IMR-90 (cell line): Measurements from ENCODE around the gene GALM. TPM values are rescaled to one million over a fixed set of nuclear protein-coding genes. Genes with fewer than 3 reads are reported as not detected.

Source experiments
- ATAC-seq: fragments of 200-7000 bp; cut with Tn5 transposase; 2 replicates; pipeline ENCODE4 v1.9.1; 2020; ENCODE audit warnings: low read depth, mild to moderate bottlenecking, moderate library complexity
- BruUV-seq: library from RNA; stranded (reverse); fragments of 400-500 nt; replicated peaks from 2 replicates; lab custom pipeline; 2021; lab: Mats Ljungman, UMichigan
- CTCF ChIA-PET: fragments of 300-600 bp; formaldehyde crosslinking; extraction: SDS; loops from one replicate; lab custom pipeline; 2021; ENCODE audit warnings: antibody characterized with exemption; lab: Yijun Ruan, JAX
- POLR2A ChIA-PET: fragments of 300-600 bp; sonication (Branson Sonifier 250); formaldehyde crosslinking; loops from one replicate; lab custom pipeline; 2022; ENCODE audit warnings: antibody characterized with exemption; ENCODE audit not compliant: unreplicated experiment; lab: Charles Lee
- DNase-seq: peaks from one replicate; pipeline ENCODE4 v3.0.0; 2013
- H2AFZ ChIP-seq: replicated peaks from 2 replicates; pipeline ENCODE3; 2013; ENCODE audit warnings: low read length, mild to moderate bottlenecking; ENCODE audit not compliant: poor library complexity
- H2AK5ac ChIP-seq: 2 replicates; pipeline ENCODE4 v1.6.1; 2013; ENCODE audit warnings: low read depth, low read length, inconsistent platforms
- H2AK9ac ChIP-seq: replicated peaks from 2 replicates; pipeline ENCODE3; 2013; ENCODE audit warnings: mild to moderate bottlenecking, low read depth, low read length, moderate library complexity; ENCODE audit not compliant: poor library complexity
- H2BK120ac ChIP-seq: 2 replicates; pipeline ENCODE4 v1.6.1; 2013; ENCODE audit warnings: low read depth, low read length, inconsistent platforms
- H2BK15ac ChIP-seq: 3 replicates; pipeline ENCODE4 v1.6.1; 2013; ENCODE audit warnings: low read depth, low read length, inconsistent platforms
- H2BK20ac ChIP-seq: 2 replicates; pipeline ENCODE4 v1.6.1; 2013; ENCODE audit warnings: low read depth, mild to moderate bottlenecking, inconsistent platforms, low read length, moderate library complexity
- H2BK5ac ChIP-seq: 2 replicates; pipeline ENCODE4 v1.6.1; 2013; ENCODE audit warnings: mild to moderate bottlenecking, low read depth, low read length, inconsistent platforms; ENCODE audit not compliant: poor library complexity, severe bottlenecking
- H3K14ac ChIP-seq: replicated peaks from 2 replicates; pipeline ENCODE4 v1.6.1; 2013; ENCODE audit warnings: low read depth, low read length, inconsistent platforms
- H3K18ac ChIP-seq: 2 replicates; pipeline ENCODE4 v1.6.1; 2013; ENCODE audit warnings: low read depth, low read length, control low read depth
- H3K23ac ChIP-seq: 2 replicates; pipeline ENCODE4 v1.6.1; 2013; ENCODE audit warnings: low read depth, low read length, inconsistent platforms
- H3K27ac ChIP-seq: 2 replicates; pipeline ENCODE4 v1.5.1; 2013; ENCODE audit warnings: mild to moderate bottlenecking, control low read depth, low read length; ENCODE audit not compliant: insufficient read depth
- H3K27me3 ChIP-seq: 2 replicates; pipeline ENCODE4 v1.6.1; 2013; ENCODE audit warnings: low read length; ENCODE audit not compliant: control insufficient read depth, insufficient read depth
- H3K36me3 ChIP-seq: 2 replicates; pipeline ENCODE4 v1.6.1; 2013; ENCODE audit warnings: low read length, mixed read lengths; ENCODE audit not compliant: control insufficient read depth, insufficient read depth
- H3K4ac ChIP-seq: 2 replicates; pipeline ENCODE4 v1.6.1; 2013; ENCODE audit warnings: low read depth, low read length, inconsistent platforms
- H3K4me1 ChIP-seq: 2 replicates; pipeline ENCODE4 v1.6.1; 2013; ENCODE audit warnings: low read length, mixed read lengths; ENCODE audit not compliant: control insufficient read depth, insufficient read depth
- H3K4me2 ChIP-seq: 2 replicates; pipeline ENCODE4 v1.6.1; 2013; ENCODE audit warnings: low read depth, mild to moderate bottlenecking, control low read depth, low read length, moderate library complexity
- H3K4me3 ChIP-seq: 2 replicates; pipeline ENCODE4 v1.5.1; 2013; ENCODE audit warnings: low read depth, mild to moderate bottlenecking, control low read depth, low read length, moderate library complexity; ENCODE audit not compliant: insufficient read depth
- H3K56ac ChIP-seq: 2 replicates; pipeline ENCODE4 v1.6.1; 2013; ENCODE audit warnings: low read length, inconsistent platforms; ENCODE audit not compliant: insufficient read depth; ENCODE audit errors: extremely low read depth
- H3K79me1 ChIP-seq, 2 experiments: 2 replicates each; pipeline ENCODE4 v1.6.1; 2013; ENCODE audit warnings: low read length in 2 of 2, inconsistent platforms in 1 of 2, low read depth in 1 of 2
- H3K9ac ChIP-seq: 2 replicates; pipeline ENCODE4 v1.6.1; 2013; ENCODE audit warnings: low read depth, low read length, control low read depth
- H3K9me1 ChIP-seq: 2 replicates; pipeline ENCODE4 v1.6.1; 2013; ENCODE audit warnings: low read length, inconsistent platforms; ENCODE audit not compliant: insufficient read depth
- H3K9me3 ChIP-seq: 2 replicates; pipeline ENCODE4 v1.6.1; 2013; ENCODE audit warnings: low read length; ENCODE audit not compliant: control insufficient read depth, insufficient read depth
- H4K20me1 ChIP-seq: 2 replicates; pipeline ENCODE4 v1.6.1; 2013; ENCODE audit warnings: low read length, inconsistent platforms; ENCODE audit not compliant: insufficient read depth
- H4K5ac ChIP-seq: 2 replicates; pipeline ENCODE4 v1.6.1; 2013; ENCODE audit warnings: mild to moderate bottlenecking, low read depth, low read length, control low read depth
- H4K8ac ChIP-seq, 2 experiments: 2 replicates each; pipeline ENCODE4 v1.6.1; 2013; ENCODE audit warnings: low read depth in 2 of 2, low read length in 2 of 2, control low read depth in 1 of 2, inconsistent platforms in 1 of 2
- H4K91ac ChIP-seq: 2 replicates; pipeline ENCODE4 v1.6.1; 2013; ENCODE audit warnings: low read depth, low read length, inconsistent platforms; ENCODE audit not compliant: insufficient read depth
- CEBPB ChIP-seq: IDR thresholded peaks from 2 replicates; pipeline ENCODE4 v1.6.1; 2012; ENCODE audit warnings: low read depth, low read length, improper control_type of control experiment
- CHD1 ChIP-seq: IDR thresholded peaks from 2 replicates; pipeline ENCODE4 v1.6.1; 2012; ENCODE audit warnings: low read depth, low read length, improper control_type of control experiment
- ELK1 ChIP-seq: fragments of 150-350 bp; IDR thresholded peaks from 2 replicates; pipeline ENCODE4 v1.6.1; 2016; ENCODE audit warnings: low read depth, mild to moderate bottlenecking, low read length, moderate library complexity, borderline replicate concordance
- FOS ChIP-seq: fragments of 150-350 bp; IDR thresholded peaks from 2 replicates; pipeline ENCODE4 v1.6.1; 2016; ENCODE audit warnings: low read depth, low read length
- MXI1 ChIP-seq: IDR thresholded peaks from 2 replicates; pipeline ENCODE4 v1.6.1; 2012; ENCODE audit warnings: low read depth, mild to moderate bottlenecking, low read length, moderate library complexity, borderline replicate concordance
- SMC3 ChIP-seq: fragments of 150-350 bp; IDR thresholded peaks from 2 replicates; pipeline ENCODE4 v1.6.1; 2016; ENCODE audit warnings: low read depth, mild to moderate bottlenecking, antibody characterized with exemption, low read length, moderate library complexity
- WGBS, 2 experiments: methylation state at CpG; one replicate each; pipeline versions ENCODE4 v1.1.5 to v1.1.7; 2013; ENCODE audit warnings: missing lambda C conversion rate in 2 of 2; ENCODE audit not compliant: insufficient read length in 1 of 2; ENCODE audit errors: extremely low coverage in 2 of 2; 5-methylcytosine and 5-hydroxymethylcytosine counted together
- dilution Hi-C: fragments of 300-500 bp; cut with HindIII; formaldehyde crosslinking; loops from one replicate; pipeline ENCODE4 v1.14.3; 2018; ENCODE audit warnings: low sequenced_read_pairs; ENCODE audit not compliant: unreplicated experiment
- in situ Hi-C: fragments of 300-500 bp; cut with MboI; formaldehyde crosslinking; loops from 3 replicates; pipeline ENCODE4 v1.14.3; 2019; ENCODE audit warnings: low sequenced_read_pairs, inconsistent platforms, mixed read lengths
- intact Hi-C: fragments of 100-400 bp; cut with micrococcal nuclease; formaldehyde crosslinking; loops from 2 replicates; pipeline ENCODE4 v1.10.0; 2022
- polyA plus RNA-seq, 3 experiments: library from polyadenylated mRNA; depleted of rRNA; stranded (reverse); fragments of >200 nt; gene quantifications; 2 replicates each; pipeline ENCODE4 v1.2.3, GENCODE V29; 2012; ENCODE audit warnings: low replicate concordance in 1 of 3
- total RNA-seq: library from RNA; depleted of rRNA; stranded (reverse); fragments of >200 nt; gene quantifications from 2 replicates; pipeline ENCODE4 v1.2.3, GENCODE V29; 2012
- TF ChIP-seq, protein P1 (sequence below): fragments of 150-350 bp; IDR thresholded peaks from 2 replicates; pipeline ENCODE4 v1.6.1; 2017; ENCODE audit warnings: mild to moderate bottlenecking, antibody characterized with exemption, low read length, low read depth

Gene GALM
- total and polyA plus RNA-seq, 2 of the 4 experiments (the other 2 are of a cell fraction) = 12.1 to 24.2 TPM

DNA sequence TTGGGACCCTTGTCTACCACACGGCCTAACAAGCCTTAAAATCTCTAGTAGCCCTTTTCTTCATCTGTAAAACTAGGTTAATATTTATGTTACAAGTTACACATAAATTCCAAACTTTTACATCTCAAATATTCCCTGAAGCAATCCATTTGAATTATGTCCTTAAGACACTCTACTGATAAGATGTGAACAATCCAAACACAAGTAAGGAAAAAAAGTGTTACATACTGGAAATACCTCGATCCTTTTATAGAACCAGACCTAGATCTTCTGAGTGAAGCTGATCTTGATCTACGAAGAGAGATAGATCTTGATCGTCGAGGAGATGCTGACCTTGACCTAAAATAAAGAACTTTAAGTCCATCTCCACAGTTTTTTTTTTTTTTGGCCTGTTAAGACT lies 81.9 kb downstream of the GALM start:
- Histone ChIP-seq H2BK15ac (no peak overlapping the region), H2AFZ (no peak overlapping the region), H3K4me1 (peaks cover 3% of the 10 kb centered on the region), H3K4me3 (no peak overlapping the region), H3K23ac (no peak overlapping the region), H3K18ac (no peak overlapping the region), H4K91ac (no peak overlapping the region), H2BK5ac (no peak overlapping the region), H2BK120ac (no peak overlapping the region), H3K9ac (no peak overlapping the region), H4K20me1 (peaks cover 64% of the 10 kb centered on the region), H3K9me1 (no peaks in the 10 kb centered on the region), H3K27me3 (no peaks in the 10 kb centered on the region), H3K4me2 (no peak overlapping the region), H3K36me3 (peaks cover 41% of the 10 kb centered on the region), H2AK5ac (no peak overlapping the region), H3K56ac (no peak overlapping the region), H3K9me3 (no peaks in the 10 kb centered on the region), H3K4ac (no peak overlapping the region), H3K27ac (no peak overlapping the region), H2BK20ac (no peak overlapping the region), H4K8ac (no peak overlapping the region), H3K14ac (no peak overlapping the region), H2AK9ac (no peak overlapping the region), H3K79me1 (peaks cover 24 to 56% of the 10 kb centered on the region in 2 experiments), H4K5ac (no peak overlapping the region)
- dilution Hi-C loops (loop anchor here (25.0 kb wide), 1 partner anchor 186 kb away; no protein-coding TSS in a partner anchor), in situ Hi-C loops (no loop called here), intact Hi-C loops (no loop called here)
- WGBS, 2 experiments = no CpG with 5 or more reads among the region's 5 CpGs
- ChIA-PET POLR2A (no interaction called here), CTCF (interaction anchor here (1.0 kb wide), 1 partner anchor 164 kb away, joined by 3 read pairs; no protein-coding TSS in a partner anchor)
- BruUV-seq = no TSS peak
- DNase-seq = no peak
- TF ChIP-seq FOS (no peak), CEBPB (no peak), SMC3 (no peak), MXI1 (no peak), CHD1 (no peak), ELK1 (no peak)
- TF ChIP-seq, protein P1, sequence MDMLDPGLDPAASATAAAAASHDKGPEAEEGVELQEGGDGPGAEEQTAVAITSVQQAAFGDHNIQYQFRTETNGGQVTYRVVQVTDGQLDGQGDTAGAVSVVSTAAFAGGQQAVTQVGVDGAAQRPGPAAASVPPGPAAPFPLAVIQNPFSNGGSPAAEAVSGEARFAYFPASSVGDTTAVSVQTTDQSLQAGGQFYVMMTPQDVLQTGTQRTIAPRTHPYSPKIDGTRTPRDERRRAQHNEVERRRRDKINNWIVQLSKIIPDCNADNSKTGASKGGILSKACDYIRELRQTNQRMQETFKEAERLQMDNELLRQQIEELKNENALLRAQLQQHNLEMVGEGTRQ = no peak
- ATAC-seq = no peak
